OCI-LY1 (cell line): ENCODE results near the gene FZD2.

ENCODE experiments used
- CTCF ChIP-seq: fragments of 200-600 bp; sonication (generic), shearing (Covaris generic); IDR thresholded peaks from 2 replicates; pipeline ENCODE4 v1.5.1; 2017; ENCODE audit warnings: mild to moderate bottlenecking, antibody characterized with exemption, low read length, moderate library complexity, mixed read lengths
- EZH2 ChIP-seq: fragments of 200-600 bp; sonication (generic), shearing (Covaris generic); IDR thresholded peaks from 2 replicates; pipeline ENCODE4 v1.8.0; 2017; ENCODE audit warnings: borderline replicate concordance, mixed run types, mild to moderate bottlenecking, antibody characterized with exemption, low read length, moderate library complexity, mixed read lengths

- TF ChIP-seq CTCF = no peak
- TF ChIP-seq EZH2 = no peak
Observed at GRCh38 chr17:44557651-44558285, 484 bp downstream of the FZD2 start.
